ENCODE results near the gene MCEMP1. TPM values are rescaled to one million over a fixed set of nuclear protein-coding genes. Genes with fewer than 3 reads are reported as not detected.

The MCEMP1 gene
- total RNA-seq, 2 donors from 2014 or later, result not detected

- Mint-ChIP-seq H3K9me3 (peaks cover 2% of the 10 kb centered on the region), H3K4me3 (no peak overlapping the region), H3K36me3 (ENCODE audit: low read depth) (peaks cover 30% of the 10 kb centered on the region), H3K27me3 (ENCODE audit: insufficient read depth) (peaks cover 20% of the 10 kb centered on the region), H3K4me1 (no peaks in the 10 kb centered on the region), H3K27ac (no peak overlapping the region)
- no peak overlapping the region for H3K9ac ChIP-seq (ENCODE audit: extremely low read depth, low read length, poor library complexity, severe bottlenecking)
- no peaks in the 10 kb centered on the region for H3K4me1 ChIP-seq (ENCODE audit: control insufficient read depth, insufficient read depth, low read length)
- H3K27ac ChIP-seq (ENCODE audit: low read depth, low read length), result no peak overlapping the region
- H3K27me3 ChIP-seq (ENCODE audit: control insufficient read depth, insufficient read depth, low read length, poor library complexity, severe bottlenecking), result peaks cover 17% of the 10 kb centered on the region
- WGBS, 2 experiments (ENCODE audit: insufficient coverage in 1 of 2, insufficient read length in 1 of 2), result 94 to 96% methylated on average over 9 to 13 of the region's 13 CpGs
- peaks cover 10% of the 10 kb centered on the region for H3K36me3 ChIP-seq (ENCODE audit: control insufficient read depth, insufficient read depth, low read length)
- TF ChIP-seq CTCF (conservative IDR thresholded peaks at IDR 0.05), result no peak
- DNase-seq, result no peak
- no peak overlapping the region for H3K4me3 ChIP-seq (ENCODE audit: low read length)
- no peaks in the 10 kb centered on the region for H3K9me3 ChIP-seq (ENCODE audit: control insufficient read depth, low read length)
These were observed 37.0 kb upstream of the MCEMP1 start for GRCh38 chr19:7639863-7640348.

GRCh38 chr19:7640803-7641202 is 36.1 kb upstream of the MCEMP1 start:
- H3K9me3 ChIP-seq (ENCODE audit: control insufficient read depth, low read length), result no peaks in the 10 kb centered on the region
- H3K9ac ChIP-seq (ENCODE audit: extremely low read depth, low read length, poor library complexity, severe bottlenecking), result no peak overlapping the region
- H3K36me3 ChIP-seq (ENCODE audit: control insufficient read depth, insufficient read depth, low read length), result peaks cover 10% of the 10 kb centered on the region
- H3K27ac ChIP-seq (ENCODE audit: low read depth, low read length), result no peak overlapping the region
- peaks cover 6% of the 10 kb centered on the region for H3K4me1 Mint-ChIP-seq
- no peak overlapping the region for H3K4me3 Mint-ChIP-seq
- peaks cover 2% of the 10 kb centered on the region for H3K9me3 Mint-ChIP-seq
- no peak for TF ChIP-seq CTCF (conservative IDR thresholded peaks at IDR 0.05)
- no peak overlapping the region for H3K4me3 ChIP-seq (ENCODE audit: low read length)
- peaks cover 32% of the 10 kb centered on the region for H3K36me3 Mint-ChIP-seq (ENCODE audit: low read depth)
- H3K4me1 ChIP-seq (ENCODE audit: control insufficient read depth, insufficient read depth, low read length), result no peaks in the 10 kb centered on the region
- peaks cover 11% of the 10 kb centered on the region for H3K27me3 Mint-ChIP-seq (ENCODE audit: insufficient read depth)
- WGBS, 2 experiments (ENCODE audit: insufficient coverage in 1 of 2, insufficient read length in 1 of 2), result 89 to 92% methylated on average over 4 to 11 of the region's 11 CpGs
- H3K27ac Mint-ChIP-seq, result no peak overlapping the region
- H3K27me3 ChIP-seq (ENCODE audit: control insufficient read depth, insufficient read depth, low read length, poor library complexity, severe bottlenecking), result peaks cover 8% of the 10 kb centered on the region
- no peak for DNase-seq

- peak; percentile 81 for DNase-seq
- Histone ChIP-seq H3K4me1 (ENCODE audit: control insufficient read depth, insufficient read depth, low read length) (no peaks in the 10 kb centered on the region), H3K9ac (ENCODE audit: extremely low read depth, low read length, poor library complexity, severe bottlenecking) (no peak overlapping the region), H3K36me3 (ENCODE audit: control insufficient read depth, insufficient read depth, low read length) (peaks cover 13% of the 10 kb centered on the region), H3K27me3 (ENCODE audit: control insufficient read depth, insufficient read depth, low read length, poor library complexity, severe bottlenecking) (peaks cover under 1% of the 10 kb centered on the region), H3K9me3 (ENCODE audit: control insufficient read depth, low read length) (no peaks in the 10 kb centered on the region), H3K27ac (ENCODE audit: low read depth, low read length) (no peak overlapping the region), H3K4me3 (ENCODE audit: low read length) (no peak overlapping the region)
- WGBS, 2 experiments (ENCODE audit: insufficient coverage in 1 of 2, insufficient read length in 1 of 2), result 94 to 96% methylated on average over 14 to 41 of the region's 43 CpGs
- Mint-ChIP-seq H3K36me3 (ENCODE audit: low read depth) (peaks cover 32% of the 10 kb centered on the region), H3K4me3 (no peak overlapping the region), H3K27me3 (ENCODE audit: insufficient read depth) (peaks cover 3% of the 10 kb centered on the region), H3K27ac (no peak overlapping the region), H3K4me1 (peaks cover 8% of the 10 kb centered on the region), H3K9me3 (peaks cover 2% of the 10 kb centered on the region)
- TF ChIP-seq CTCF (conservative IDR thresholded peaks at IDR 0.05), result peak; percentile 69
These were observed 35.3 kb upstream of the MCEMP1 start for GRCh38 chr19:7641290-7642276.
